Tibial nerve (tissue), 4 donors: ENCODE measurements around the gene CALHM5.

ENCODE experiments used
- CTCF ChIP-seq, 5 experiments: fragments of 200-600 bp in 3 of 5; fragments of 450-650 bp in 2 of 5; sonication (generic) in 3 of 5; IDR thresholded peaks; one replicate each; pipeline ENCODE4 v1.5.1; 2016 to 2019; ENCODE audit warnings: antibody characterized with exemption in 5 of 5, mild to moderate bottlenecking in 3 of 5, moderate library complexity in 2 of 5
- EP300 ChIP-seq, 2 donors: sonication (generic); formaldehyde crosslinking; IDR thresholded peaks; one replicate each; pipeline ENCODE4 v1.6.1; 2017; ENCODE audit warnings: antibody characterized with exemption in 2 of 2, mild to moderate bottlenecking in 1 of 2
- POLR2A ChIP-seq, 2 donors: fragments of 450-650 bp; IDR thresholded peaks; one replicate each; pipeline ENCODE4 v1.6.1; 2017; ENCODE audit warnings: antibody characterized with exemption in 2 of 2, mild to moderate bottlenecking in 2 of 2, moderate library complexity in 2 of 2

GRCh38 chr6:116562614-116563013 is 51.2 kb downstream of the CALHM5 start:
- TF ChIP-seq CTCF (IDR thresholded peaks at IDR 0.05) (no peak), POLR2A (IDR thresholded peaks at IDR 0.05) (no peak), EP300 (IDR thresholded peaks at IDR 0.05) (no peak)
